ENCODE data around the gene ACAN.

Gene ACAN

GRCh38 chr15:88858934-88859333, 55.7 kb downstream of the ACAN start:
- Histone ChIP-seq H2BK5ac (ENCODE audit: low read depth, low read length, poor library complexity) (no peak overlapping the region), H3K23ac (ENCODE audit: low read length) (no peak overlapping the region), H3K27me3 (ENCODE audit: insufficient read depth, low read length) (peaks cover 2% of the 10 kb centered on the region), H3K79me1 (ENCODE audit: low read length) (no peaks in the 10 kb centered on the region), H3K9ac (ENCODE audit: low read length) (no peak overlapping the region), H3K14ac (ENCODE audit: low read length) (no peak overlapping the region), H2BK12ac (ENCODE audit: low read length) (no peak overlapping the region), H4K12ac (ENCODE audit: low read depth, low read length) (no peak overlapping the region), H3K4ac (ENCODE audit: low read depth, low read length) (no peak overlapping the region), H3K79me2 (ENCODE audit: control insufficient read depth, insufficient read depth, low read length, poor library complexity) (no peaks in the 10 kb centered on the region), H2AFZ (ENCODE audit: insufficient read depth, low read length, poor library complexity) (no peak overlapping the region), H3K18ac (ENCODE audit: low read length) (no peak overlapping the region), H2AK5ac (ENCODE audit: low read length) (no peak overlapping the region), H2BK120ac (ENCODE audit: insufficient read depth, low read length, poor library complexity) (no peak overlapping the region), H3K4me3 (ENCODE audit: low read depth, low read length) (no peak overlapping the region), H4K91ac (ENCODE audit: low read depth, low read length) (no peak overlapping the region), H3K9me3 (ENCODE audit: insufficient read depth, low read depth, low read length) (peaks cover 14% of the 10 kb centered on the region), H4K8ac (ENCODE audit: low read depth, low read length) (no peak overlapping the region), H3K4me2 (ENCODE audit: low read length) (no peak overlapping the region), H3K4me1 (ENCODE audit: control insufficient read depth in 1 of 2, insufficient read depth in 2 of 2, low read length in 2 of 2) (no peaks in the 10 kb centered on the region), H3K36me3 (ENCODE audit: control insufficient read depth in 1 of 2, insufficient read depth in 2 of 2, low read length in 2 of 2) (peaks cover 9 to 12% of the 10 kb centered on the region in 2 experiments), H3K27ac (ENCODE audit: low read depth, low read length) (no peak overlapping the region)
- no peak for DNase-seq
- WGBS (ENCODE audit: extremely low coverage, insufficient coverage, insufficient read length): no CpG with 5 or more reads among the region's 11 CpGs

GRCh38 chr15:88859550-88859949, 56.3 kb downstream of the ACAN start:
- Histone ChIP-seq H3K14ac (ENCODE audit: low read length) (no peak overlapping the region), H3K79me1 (ENCODE audit: low read length) (no peaks in the 10 kb centered on the region), H2BK5ac (ENCODE audit: low read depth, low read length, poor library complexity) (no peak overlapping the region), H3K4me1 (ENCODE audit: control insufficient read depth in 1 of 2, insufficient read depth in 2 of 2, low read length in 2 of 2) (no peaks in the 10 kb centered on the region), H4K91ac (ENCODE audit: low read depth, low read length) (no peak overlapping the region), H2AK5ac (ENCODE audit: low read length) (no peak overlapping the region), H3K27ac (ENCODE audit: low read depth, low read length) (no peak overlapping the region), H2BK120ac (ENCODE audit: insufficient read depth, low read length, poor library complexity) (no peak overlapping the region), H4K8ac (ENCODE audit: low read depth, low read length) (no peak overlapping the region), H3K23ac (ENCODE audit: low read length) (no peak overlapping the region), H3K36me3 (ENCODE audit: control insufficient read depth in 1 of 2, insufficient read depth in 2 of 2, low read length in 2 of 2) (peaks cover 9 to 12% of the 10 kb centered on the region in 2 experiments), H4K12ac (ENCODE audit: low read depth, low read length) (no peak overlapping the region), H2BK12ac (ENCODE audit: low read length) (no peak overlapping the region), H3K79me2 (ENCODE audit: control insufficient read depth, insufficient read depth, low read length, poor library complexity) (no peaks in the 10 kb centered on the region), H3K27me3 (ENCODE audit: insufficient read depth, low read length) (peaks cover 2% of the 10 kb centered on the region), H3K9me3 (ENCODE audit: insufficient read depth, low read depth, low read length) (peaks cover 11% of the 10 kb centered on the region), H3K18ac (ENCODE audit: low read length) (no peak overlapping the region), H3K4me3 (ENCODE audit: low read depth, low read length) (no peak overlapping the region), H2AFZ (ENCODE audit: insufficient read depth, low read length, poor library complexity) (no peak overlapping the region), H3K4ac (ENCODE audit: low read depth, low read length) (no peak overlapping the region), H3K4me2 (ENCODE audit: low read length) (no peak overlapping the region), H3K9ac (ENCODE audit: low read length) (no peak overlapping the region)
- no peak for DNase-seq
- no CpG with 5 or more reads among the region's 7 CpGs for WGBS (ENCODE audit: extremely low coverage, insufficient coverage, insufficient read length)

GRCh38 chr15:88860212-88860611, 57.0 kb downstream of the ACAN start:
- no CpG with 5 or more reads among the region's 7 CpGs for WGBS (ENCODE audit: extremely low coverage, insufficient coverage, insufficient read length)
- H2AK5ac ChIP-seq (ENCODE audit: low read length): no peak overlapping the region
- H3K4me3 ChIP-seq (ENCODE audit: low read depth, low read length): no peak overlapping the region
- no peaks in the 10 kb centered on the region for H3K79me2 ChIP-seq (ENCODE audit: control insufficient read depth, insufficient read depth, low read length, poor library complexity)
- no peaks in the 10 kb centered on the region for H3K79me1 ChIP-seq (ENCODE audit: low read length)
- no peaks in the 10 kb centered on the region for H3K4me1 ChIP-seq (ENCODE audit: control insufficient read depth in 1 of 2, insufficient read depth in 2 of 2, low read length in 2 of 2)
- DNase-seq: no peak
- peaks cover 6% of the 10 kb centered on the region for H3K9me3 ChIP-seq (ENCODE audit: insufficient read depth, low read depth, low read length)
- H2BK120ac ChIP-seq (ENCODE audit: insufficient read depth, low read length, poor library complexity): no peak overlapping the region
- peaks cover 4 to 7% of the 10 kb centered on the region in 2 experiments for H3K36me3 ChIP-seq (ENCODE audit: control insufficient read depth in 1 of 2, insufficient read depth in 2 of 2, low read length in 2 of 2)
- H3K18ac ChIP-seq (ENCODE audit: low read length): no peak overlapping the region
- H3K23ac ChIP-seq (ENCODE audit: low read length): no peak overlapping the region
- no peaks in the 10 kb centered on the region for H3K27me3 ChIP-seq (ENCODE audit: insufficient read depth, low read length)
- no peak overlapping the region for H2BK5ac ChIP-seq (ENCODE audit: low read depth, low read length, poor library complexity)
- no peak overlapping the region for H4K91ac ChIP-seq (ENCODE audit: low read depth, low read length)
- H2BK12ac ChIP-seq (ENCODE audit: low read length): no peak overlapping the region
- H2AFZ ChIP-seq (ENCODE audit: insufficient read depth, low read length, poor library complexity): no peak overlapping the region
- no peak overlapping the region for H3K4ac ChIP-seq (ENCODE audit: low read depth, low read length)
- H3K14ac ChIP-seq (ENCODE audit: low read length): no peak overlapping the region
- no peak overlapping the region for H3K4me2 ChIP-seq (ENCODE audit: low read length)
- no peak overlapping the region for H3K27ac ChIP-seq (ENCODE audit: low read depth, low read length)
- no peak overlapping the region for H4K12ac ChIP-seq (ENCODE audit: low read depth, low read length)
- no peak overlapping the region for H4K8ac ChIP-seq (ENCODE audit: low read depth, low read length)
- H3K9ac ChIP-seq (ENCODE audit: low read length): no peak overlapping the region

GRCh38 chr15:88863412-88863811, 60.2 kb downstream of the ACAN start:
- H4K91ac ChIP-seq (ENCODE audit: low read depth, low read length): no peak overlapping the region
- H2BK120ac ChIP-seq (ENCODE audit: insufficient read depth, low read length, poor library complexity): no peak overlapping the region
- H3K14ac ChIP-seq (ENCODE audit: low read length): no peak overlapping the region
- H3K9ac ChIP-seq (ENCODE audit: low read length): no peak overlapping the region
- no peak overlapping the region for H4K12ac ChIP-seq (ENCODE audit: low read depth, low read length)
- no peaks in the 10 kb centered on the region for H3K79me2 ChIP-seq (ENCODE audit: control insufficient read depth, insufficient read depth, low read length, poor library complexity)
- WGBS (ENCODE audit: extremely low coverage, insufficient coverage, insufficient read length): no CpG with 5 or more reads among the region's 1 CpG
- H3K4me1 ChIP-seq (ENCODE audit: control insufficient read depth in 1 of 2, insufficient read depth in 2 of 2, low read length in 2 of 2): no peaks in the 10 kb centered on the region
- no peak overlapping the region for H4K8ac ChIP-seq (ENCODE audit: low read depth, low read length)
- no peaks in the 10 kb centered on the region for H3K79me1 ChIP-seq (ENCODE audit: low read length)
- H3K36me3 ChIP-seq (ENCODE audit: control insufficient read depth in 1 of 2, insufficient read depth in 2 of 2, low read length in 2 of 2): peaks cover 2% of the 10 kb centered on the region in 2 experiments
- H3K4ac ChIP-seq (ENCODE audit: low read depth, low read length): no peak overlapping the region
- no peak overlapping the region for H3K4me2 ChIP-seq (ENCODE audit: low read length)
- no peak overlapping the region for H3K18ac ChIP-seq (ENCODE audit: low read length)
- no peaks in the 10 kb centered on the region for H3K27me3 ChIP-seq (ENCODE audit: insufficient read depth, low read length)
- H2AK5ac ChIP-seq (ENCODE audit: low read length): no peak overlapping the region
- no peak overlapping the region for H3K27ac ChIP-seq (ENCODE audit: low read depth, low read length)
- H3K4me3 ChIP-seq (ENCODE audit: low read depth, low read length): no peak overlapping the region
- DNase-seq: no peak
- no peak overlapping the region for H2BK5ac ChIP-seq (ENCODE audit: low read depth, low read length, poor library complexity)
- no peak overlapping the region for H3K23ac ChIP-seq (ENCODE audit: low read length)
- no peaks in the 10 kb centered on the region for H3K9me3 ChIP-seq (ENCODE audit: insufficient read depth, low read depth, low read length)
- no peak overlapping the region for H2BK12ac ChIP-seq (ENCODE audit: low read length)
- H2AFZ ChIP-seq (ENCODE audit: insufficient read depth, low read length, poor library complexity): no peak overlapping the region

Data from trophoblast cell (in vitro differentiated cells and primary cell).